HUES6 (cell line): ENCODE results near the gene SLC1A7.

Experiments
- H3K27ac ChIP-seq: 2 replicates; pipeline ENCODE4 v1.7.0; 2013; ENCODE audit warnings: low read depth, mild to moderate bottlenecking, low read length, inconsistent platforms
- H3K27me3 ChIP-seq: 2 replicates; pipeline ENCODE4 v1.6.1; 2013; ENCODE audit warnings: low read length; ENCODE audit not compliant: control insufficient read depth, insufficient read depth
- H3K36me3 ChIP-seq: 2 replicates; pipeline ENCODE4 v1.6.1; 2013; ENCODE audit warnings: low read length; ENCODE audit not compliant: control insufficient read depth, insufficient read depth
- H3K4me1 ChIP-seq: 2 replicates; pipeline ENCODE4 v1.6.1; 2013; ENCODE audit warnings: low read length; ENCODE audit not compliant: control insufficient read depth, insufficient read depth
- H3K4me3 ChIP-seq: 2 replicates; pipeline ENCODE4 v1.5.1; 2013; ENCODE audit warnings: low read depth, low read length
- H3K9ac ChIP-seq: one replicate; pipeline ENCODE4 v1.6.1; 2013; ENCODE audit warnings: mild to moderate bottlenecking, low read length
- H3K9me3 ChIP-seq: 2 replicates; pipeline ENCODE4 v1.6.1; 2013; ENCODE audit warnings: low read depth, low read length; ENCODE audit not compliant: control insufficient read depth, insufficient read depth

SLC1A7 gene

GRCh38 chr1:53133261-53134041 is 9.0 kb downstream of the SLC1A7 start:
- Histone ChIP-seq H3K4me3 (no peak overlapping the region), H3K9ac (no peak overlapping the region)

GRCh38 chr1:53132176-53132575 is 10.3 kb downstream of the SLC1A7 start:
- Histone ChIP-seq H3K9me3 (peaks cover 3% of the 10 kb centered on the region; the same call in 1 of the 2 replicates), H3K27me3 (no peaks in the 10 kb centered on the region), H3K27ac (no peak overlapping the region), H3K9ac (no peak overlapping the region), H3K4me1 (peaks cover 3% of the 10 kb centered on the region; the same call in 1 of the 2 replicates), H3K4me3 (no peak overlapping the region), H3K36me3 (no peaks in the 10 kb centered on the region)

More at GRCh38 chr1:53133261-53134041, 9.0 kb downstream of the SLC1A7 start:
- Histone ChIP-seq H3K27ac (no peak overlapping the region), H3K9me3 (peaks cover 10% of the 10 kb centered on the region), H3K4me1 (peaks cover 3% of the 10 kb centered on the region; the same call in 1 of the 2 replicates), H3K36me3 (no peaks in the 10 kb centered on the region), H3K27me3 (no peaks in the 10 kb centered on the region)

DNA sequence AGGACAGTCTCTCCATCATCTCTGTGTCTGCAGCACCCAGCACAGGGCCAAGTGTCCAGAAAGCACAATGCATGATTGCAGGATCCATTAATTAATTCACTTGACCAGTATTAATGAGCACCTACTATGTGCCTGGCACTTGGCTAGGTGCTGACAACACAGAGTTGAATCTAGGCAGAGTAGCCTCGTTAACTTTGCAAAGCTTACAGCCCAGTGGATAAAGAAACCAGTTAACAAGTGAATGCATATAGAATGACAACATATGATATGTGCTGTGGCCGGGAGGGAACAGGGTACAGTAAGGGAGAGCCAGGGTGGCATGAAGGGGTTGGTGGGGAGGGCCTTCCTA is 10.9 kb downstream of the SLC1A7 start:
- Histone ChIP-seq H3K27me3 (no peaks in the 10 kb centered on the region), H3K4me3 (no peak overlapping the region), H3K4me1 (peaks cover 3% of the 10 kb centered on the region; the same call in 1 of the 2 replicates), H3K27ac (no peak overlapping the region), H3K9me3 (peaks cover 2% of the 10 kb centered on the region; the same call in 1 of the 2 replicates), H3K9ac (no peak overlapping the region), H3K36me3 (no peaks in the 10 kb centered on the region)

GRCh38 chr1:53130878-53131589 is 11.4 kb downstream of the SLC1A7 start:
- Histone ChIP-seq H3K36me3 (no peaks in the 10 kb centered on the region), H3K9ac (no peak overlapping the region), H3K9me3 (peaks cover 2% of the 10 kb centered on the region; the same call in 1 of the 2 replicates), H3K27ac (no peak overlapping the region), H3K4me3 (no peak overlapping the region), H3K4me1 (peaks cover 3% of the 10 kb centered on the region; the same call in 1 of the 2 replicates), H3K27me3 (no peaks in the 10 kb centered on the region)

- Histone ChIP-seq H3K4me3 (no peak overlapping the region), H3K9me3 (peaks cover 2% of the 10 kb centered on the region; the same call in 1 of the 2 replicates), H3K36me3 (no peaks in the 10 kb centered on the region), H3K4me1 (peaks cover 3% of the 10 kb centered on the region; the same call in 1 of the 2 replicates), H3K9ac (no peak overlapping the region), H3K27ac (no peak overlapping the region), H3K27me3 (no peaks in the 10 kb centered on the region; the same call in 1 of the 2 replicates)
Observed at GRCh38 chr1:53130598-53130877, 11.9 kb downstream of the SLC1A7 start.

DNA sequence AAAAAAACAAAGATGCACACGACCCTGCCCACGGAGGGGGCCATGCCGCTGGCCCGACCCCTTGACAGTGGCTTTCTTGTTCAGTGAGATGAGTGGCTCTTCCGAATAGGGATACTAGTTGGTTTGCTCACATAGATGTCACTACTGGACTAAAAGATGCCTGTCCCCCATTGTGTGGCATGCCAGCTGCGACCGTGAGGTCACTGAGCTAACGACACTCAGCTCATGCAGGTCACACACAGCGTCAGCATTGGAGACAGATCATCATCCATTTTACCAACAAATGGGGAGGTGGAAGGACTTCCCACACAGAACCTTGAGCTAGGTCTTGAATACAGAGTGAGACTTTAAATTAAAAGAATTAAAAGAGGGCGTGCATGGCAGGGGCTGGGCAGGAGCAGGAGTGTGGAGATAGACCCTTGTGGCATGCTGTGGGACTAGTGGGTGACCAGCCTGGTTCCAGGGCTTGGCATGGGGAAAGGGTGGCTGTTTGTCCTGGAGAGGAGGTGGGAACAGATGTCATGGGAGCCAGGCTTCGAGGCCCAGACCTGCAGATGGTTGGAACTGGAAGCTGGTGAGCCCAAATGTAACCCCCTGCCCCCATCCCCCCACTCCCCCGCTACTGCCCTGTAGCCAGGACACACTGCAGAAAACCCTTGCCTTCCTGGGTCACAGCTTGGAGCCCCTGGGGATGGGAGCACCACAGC is 12.4 kb downstream of the SLC1A7 start:
- H3K27ac ChIP-seq = no peak overlapping the region
- H3K4me1 ChIP-seq = peaks cover 3% of the 10 kb centered on the region; the same call in 1 of the 2 replicates
- H3K9me3 ChIP-seq = peaks cover 2% of the 10 kb centered on the region; the same call in 1 of the 2 replicates
- H3K27me3 ChIP-seq = no peaks in the 10 kb centered on the region; the same call in 1 of the 2 replicates
- no peaks in the 10 kb centered on the region for H3K36me3 ChIP-seq
- no peak overlapping the region for H3K4me3 ChIP-seq
- H3K9ac ChIP-seq = no peak overlapping the region

DNA sequence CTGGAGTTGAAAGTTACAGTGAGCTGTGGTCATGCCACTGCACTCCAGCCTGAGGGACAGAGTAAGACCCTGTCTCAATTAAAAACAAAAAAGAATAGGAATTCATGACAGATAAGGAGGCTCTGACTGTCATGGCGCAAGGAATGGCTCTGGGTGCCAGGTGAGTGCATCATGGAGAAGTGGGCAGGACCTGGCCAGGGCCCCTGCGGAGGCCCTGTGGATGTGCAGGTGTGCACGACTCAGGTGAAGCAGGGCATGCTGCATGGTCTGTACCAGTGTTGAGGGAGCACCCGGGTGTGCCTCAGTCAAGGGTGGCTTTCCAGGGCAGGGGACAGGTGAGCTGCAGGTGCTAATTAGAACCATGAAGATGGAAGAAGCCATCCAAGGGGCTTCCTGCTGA is 14.0 kb downstream of the SLC1A7 start:
- Histone ChIP-seq H3K36me3 (no peaks in the 10 kb centered on the region), H3K27ac (no peak overlapping the region), H3K9ac (no peak overlapping the region), H3K4me3 (no peak overlapping the region), H3K27me3 (peaks cover 9% of the 10 kb centered on the region; the same call in 1 of the 2 replicates), H3K9me3 (peaks cover 2% of the 10 kb centered on the region; the same call in 1 of the 2 replicates), H3K4me1 (peaks cover 3% of the 10 kb centered on the region; the same call in 1 of the 2 replicates)

GRCh38 chr1:53127546-53127945 is 14.9 kb downstream of the SLC1A7 start:
- peaks cover 3% of the 10 kb centered on the region; the same call in 1 of the 2 replicates for H3K4me1 ChIP-seq
- no peak overlapping the region for H3K9ac ChIP-seq
- H3K27ac ChIP-seq = no peak overlapping the region
- peaks cover 9% of the 10 kb centered on the region; the same call in 1 of the 2 replicates for H3K27me3 ChIP-seq
- H3K9me3 ChIP-seq = peaks cover 2% of the 10 kb centered on the region; the same call in 1 of the 2 replicates
- H3K4me3 ChIP-seq = no peak overlapping the region
- no peaks in the 10 kb centered on the region for H3K36me3 ChIP-seq

DNA sequence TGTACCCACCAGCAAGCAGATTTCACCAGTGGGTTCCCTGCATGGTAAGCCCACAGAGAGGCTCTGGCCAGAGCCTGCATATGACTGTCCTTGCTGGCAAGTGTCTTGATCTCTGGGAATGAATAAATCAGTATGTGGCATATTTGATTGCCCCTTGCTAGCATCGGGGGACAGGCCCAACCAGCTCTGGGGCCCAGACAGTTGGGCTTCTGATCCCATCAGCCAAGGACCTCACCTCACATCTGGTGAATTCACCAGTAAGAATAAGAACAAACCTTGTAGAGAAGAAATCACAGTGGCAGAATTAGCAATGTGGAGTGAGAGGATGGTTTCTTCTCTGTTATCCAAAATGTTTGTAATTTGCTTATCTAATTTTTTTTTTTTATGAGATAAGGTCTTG is 15.9 kb downstream of the SLC1A7 start:
- Histone ChIP-seq H3K27ac (no peak overlapping the region), H3K36me3 (no peaks in the 10 kb centered on the region), H3K9me3 (peaks cover 2% of the 10 kb centered on the region; the same call in 1 of the 2 replicates), H3K4me3 (no peak overlapping the region), H3K9ac (no peak overlapping the region), H3K4me1 (peaks cover 9% of the 10 kb centered on the region; the same call in 1 of the 2 replicates), H3K27me3 (peaks cover 9% of the 10 kb centered on the region; the same call in 1 of the 2 replicates)

GRCh38 chr1:53125623-53126360 is 16.6 kb downstream of the SLC1A7 start:
- no peak overlapping the region for H3K4me3 ChIP-seq
- H3K9me3 ChIP-seq = peaks cover 2% of the 10 kb centered on the region; the same call in 1 of the 2 replicates
- peaks cover 9% of the 10 kb centered on the region; the same call in 1 of the 2 replicates for H3K27me3 ChIP-seq
- no peak overlapping the region for H3K27ac ChIP-seq
- peaks cover 9% of the 10 kb centered on the region; the same call in 1 of the 2 replicates for H3K4me1 ChIP-seq
- no peak overlapping the region for H3K9ac ChIP-seq
- no peaks in the 10 kb centered on the region for H3K36me3 ChIP-seq
